OCI-LY1 (cell line): ENCODE results near the gene MRPS11.

Experiments
- H2AFZ ChIP-seq: fragments of 200-600 bp; sonication (generic), shearing (Covaris generic); 2 replicates; pipeline ENCODE4 v1.6.0; 2014; ENCODE audit warnings: antibody characterized with exemption, mild to moderate bottlenecking, low read length
- H3F3A ChIP-seq: fragments of 200-600 bp; sonication (generic), shearing (Covaris generic); 2 replicates; pipeline ENCODE4 v1.6.0; 2014; ENCODE audit warnings: mild to moderate bottlenecking, antibody characterized with exemption, low read length, moderate library complexity; ENCODE audit not compliant: insufficient read depth
- H3K27ac ChIP-seq: fragments of 200-600 bp; sonication (generic); 2 replicates; pipeline ENCODE4 v1.5.1; 2014; ENCODE audit warnings: low read length, mixed run types, mild to moderate bottlenecking, low read depth; ENCODE audit not compliant: poor library complexity, severe bottlenecking
- H3K27me3 ChIP-seq: fragments of 200-600 bp; sonication (generic); 2 replicates; pipeline ENCODE4 v1.6.0; 2014; ENCODE audit warnings: antibody characterized with exemption, mild to moderate bottlenecking, low read length, moderate library complexity; ENCODE audit not compliant: insufficient read depth
- H3K36me3 ChIP-seq: fragments of 200-600 bp; sonication (generic); 2 replicates; pipeline ENCODE4 v1.6.1; 2014; ENCODE audit warnings: mild to moderate bottlenecking, antibody characterized with exemption, low read length, moderate library complexity, mixed read lengths; ENCODE audit not compliant: insufficient read depth
- H3K4me1 ChIP-seq: fragments of 200-600 bp; sonication (generic); 2 replicates; pipeline ENCODE4 v1.5.1; 2014; ENCODE audit warnings: mild to moderate bottlenecking, low read length, moderate library complexity; ENCODE audit not compliant: insufficient read depth, severe bottlenecking
- H3K4me2 ChIP-seq: fragments of 200-600 bp; sonication (generic), shearing (Covaris generic); 2 replicates; pipeline ENCODE4 v1.6.1; 2014; ENCODE audit warnings: low read length
- H3K4me3 ChIP-seq: fragments of 200-600 bp; sonication (generic); 2 replicates; pipeline ENCODE4 v1.5.1; 2014; ENCODE audit warnings: low read length, low read depth, mild to moderate bottlenecking, mixed read lengths; ENCODE audit not compliant: poor library complexity, severe bottlenecking
- H3K79me2 ChIP-seq: fragments of 200-600 bp; shearing (Covaris generic); 2 replicates; pipeline ENCODE4 v1.6.1; 2016; ENCODE audit warnings: mixed run types, low read length, mixed read lengths; ENCODE audit not compliant: insufficient read depth
- H3K9ac ChIP-seq: fragments of 200-600 bp; sonication (generic), shearing (Covaris generic); 2 replicates; pipeline ENCODE4 v1.6.1; 2014; ENCODE audit warnings: mild to moderate bottlenecking, low read length, mixed read lengths
- H3K9me2 ChIP-seq: fragments of 200-600 bp; sonication (generic), shearing (Covaris generic); 2 replicates; pipeline ENCODE4 v1.6.1; 2014; ENCODE audit warnings: low read depth, mild to moderate bottlenecking, low read length, mixed read lengths
- H3K9me3 ChIP-seq: fragments of 200-600 bp; shearing (Covaris generic); 2 replicates; pipeline ENCODE4 v1.6.1; 2014; ENCODE audit warnings: low read length, mixed read lengths
- H4K20me1 ChIP-seq: fragments of 200-600 bp; sonication (generic), shearing (Covaris generic); 2 replicates; pipeline ENCODE4 v1.6.0; 2016; ENCODE audit warnings: mild to moderate bottlenecking, low read length; ENCODE audit not compliant: insufficient read depth
- EZH2 ChIP-seq: fragments of 200-600 bp; sonication (generic), shearing (Covaris generic); IDR thresholded peaks from 2 replicates; pipeline ENCODE4 v1.8.0; 2017; ENCODE audit warnings: borderline replicate concordance, mixed run types, mild to moderate bottlenecking, antibody characterized with exemption, low read length, moderate library complexity, mixed read lengths
- TF ChIP-seq, protein P1 (sequence below): fragments of 200-600 bp; sonication (generic), shearing (Covaris generic); IDR thresholded peaks from 2 replicates; pipeline ENCODE4 v1.5.1; 2017; ENCODE audit warnings: mild to moderate bottlenecking, antibody characterized with exemption, low read length, moderate library complexity, mixed read lengths

Gene MRPS11

DNA sequence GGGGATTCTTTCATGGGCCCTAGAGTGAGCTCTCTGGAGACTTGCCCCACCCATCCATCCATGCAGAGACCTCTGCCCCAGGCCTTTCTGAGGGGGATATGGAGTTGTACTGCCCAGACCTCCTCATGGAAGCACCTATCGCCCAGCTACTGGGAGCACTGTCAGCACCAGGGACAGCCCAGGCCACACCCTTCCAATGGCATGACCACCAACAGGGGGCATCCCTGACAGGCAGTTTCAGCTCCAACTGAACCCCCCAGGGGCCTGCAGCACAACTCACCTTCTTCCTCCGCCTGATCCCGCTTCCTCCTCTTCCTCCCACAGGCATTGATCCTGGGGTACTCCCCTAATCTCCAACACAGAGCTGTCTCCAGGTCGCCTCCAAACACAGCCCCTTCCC lies 21.8 kb downstream of the MRPS11 start:
- Histone ChIP-seq H3F3A (no peaks in the 10 kb centered on the region), H2AFZ (no peak overlapping the region), H3K9me3 (no peaks in the 10 kb centered on the region), H3K9ac (no peak overlapping the region), H3K27me3 (no peaks in the 10 kb centered on the region), H4K20me1 (no peaks in the 10 kb centered on the region), H3K4me2 (no peak overlapping the region), H3K36me3 (no peaks in the 10 kb centered on the region), H3K4me3 (no peak overlapping the region), H3K79me2 (no peaks in the 10 kb centered on the region), H3K4me1 (no peaks in the 10 kb centered on the region), H3K27ac (no peak overlapping the region), H3K9me2 (no peaks in the 10 kb centered on the region)
- TF ChIP-seq, protein P1, sequence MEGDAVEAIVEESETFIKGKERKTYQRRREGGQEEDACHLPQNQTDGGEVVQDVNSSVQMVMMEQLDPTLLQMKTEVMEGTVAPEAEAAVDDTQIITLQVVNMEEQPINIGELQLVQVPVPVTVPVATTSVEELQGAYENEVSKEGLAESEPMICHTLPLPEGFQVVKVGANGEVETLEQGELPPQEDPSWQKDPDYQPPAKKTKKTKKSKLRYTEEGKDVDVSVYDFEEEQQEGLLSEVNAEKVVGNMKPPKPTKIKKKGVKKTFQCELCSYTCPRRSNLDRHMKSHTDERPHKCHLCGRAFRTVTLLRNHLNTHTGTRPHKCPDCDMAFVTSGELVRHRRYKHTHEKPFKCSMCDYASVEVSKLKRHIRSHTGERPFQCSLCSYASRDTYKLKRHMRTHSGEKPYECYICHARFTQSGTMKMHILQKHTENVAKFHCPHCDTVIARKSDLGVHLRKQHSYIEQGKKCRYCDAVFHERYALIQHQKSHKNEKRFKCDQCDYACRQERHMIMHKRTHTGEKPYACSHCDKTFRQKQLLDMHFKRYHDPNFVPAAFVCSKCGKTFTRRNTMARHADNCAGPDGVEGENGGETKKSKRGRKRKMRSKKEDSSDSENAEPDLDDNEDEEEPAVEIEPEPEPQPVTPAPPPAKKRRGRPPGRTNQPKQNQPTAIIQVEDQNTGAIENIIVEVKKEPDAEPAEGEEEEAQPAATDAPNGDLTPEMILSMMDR, result 0 out of 2 replicates have a peak, but pooled peaks have one; percentile 15
- TF ChIP-seq EZH2, result no peak

DNA sequence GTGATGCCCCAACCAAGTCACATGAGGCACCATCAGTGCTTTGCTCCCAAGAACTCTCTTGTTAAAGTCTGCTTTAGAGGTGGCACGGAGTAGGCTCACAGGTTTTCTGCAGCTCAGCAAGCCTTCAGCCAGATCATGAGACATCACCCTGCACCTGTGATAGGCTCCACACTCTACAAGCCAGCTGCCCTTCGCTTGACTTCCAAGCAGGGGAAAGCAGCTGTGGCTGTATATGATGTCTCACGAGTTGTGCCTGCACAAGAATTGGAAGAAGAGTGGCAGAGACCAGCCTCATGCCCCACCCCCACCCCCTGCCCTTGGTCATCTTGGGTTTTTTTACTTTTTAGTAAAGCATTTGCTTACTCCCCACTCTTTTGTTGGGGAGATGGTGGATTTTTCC lies 22.5 kb downstream of the MRPS11 start:
- Histone ChIP-seq H3K4me3 (no peak overlapping the region), H3F3A (no peaks in the 10 kb centered on the region), H2AFZ (no peak overlapping the region), H3K9me3 (no peaks in the 10 kb centered on the region), H3K27ac (no peak overlapping the region), H3K9ac (no peak overlapping the region), H3K4me2 (no peak overlapping the region), H3K27me3 (no peaks in the 10 kb centered on the region), H3K9me2 (no peaks in the 10 kb centered on the region), H3K79me2 (no peaks in the 10 kb centered on the region), H3K4me1 (no peaks in the 10 kb centered on the region), H3K36me3 (no peaks in the 10 kb centered on the region), H4K20me1 (no peaks in the 10 kb centered on the region)
- TF ChIP-seq, protein P1, result no peak
- TF ChIP-seq EZH2, result no peak

DNA sequence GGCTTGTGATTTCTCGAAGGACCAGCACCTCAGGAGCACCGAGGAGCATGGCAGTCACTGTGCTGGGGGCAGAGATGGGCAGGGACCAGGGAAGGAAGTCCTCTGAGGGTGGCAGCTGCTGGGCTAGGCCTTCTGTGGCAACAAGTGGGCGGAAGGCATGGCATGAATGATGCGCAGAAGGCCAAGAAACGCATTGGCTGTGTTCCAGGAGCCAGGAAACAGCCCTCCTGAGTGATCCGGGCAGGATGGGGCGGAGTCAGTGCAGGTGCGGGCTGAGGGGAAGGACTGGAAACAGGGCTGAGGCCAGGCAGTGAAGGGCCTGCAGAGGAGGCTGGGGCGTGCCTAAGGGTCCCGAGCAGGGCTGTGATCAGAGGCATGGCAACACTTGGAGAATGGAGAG lies 23.6 kb downstream of the MRPS11 start:
- H3K27me3 ChIP-seq, result no peaks in the 10 kb centered on the region
- H3K4me1 ChIP-seq, result no peaks in the 10 kb centered on the region
- H4K20me1 ChIP-seq, result no peaks in the 10 kb centered on the region
- H3K9me3 ChIP-seq, result no peaks in the 10 kb centered on the region
- H3K4me2 ChIP-seq, result no peak overlapping the region
- no peak overlapping the region for H3K4me3 ChIP-seq
- H3K27ac ChIP-seq, result no peak overlapping the region
- no peak overlapping the region for H2AFZ ChIP-seq
- TF ChIP-seq, protein P1, result no peak
- TF ChIP-seq EZH2, result no peak
- no peaks in the 10 kb centered on the region for H3K79me2 ChIP-seq
- H3K9ac ChIP-seq, result no peak overlapping the region
- no peaks in the 10 kb centered on the region for H3F3A ChIP-seq
- H3K36me3 ChIP-seq, result no peaks in the 10 kb centered on the region
- no peaks in the 10 kb centered on the region for H3K9me2 ChIP-seq
